GM12878 (cell line): ENCODE data around the gene NKX2-2. TPM values are rescaled to one million over a fixed set of nuclear protein-coding genes. Genes with fewer than 3 reads are reported as not detected.

ENCODE experiments used
- ATAC-seq: fragments of 200-7000 bp; cut with Tn5 transposase; 3 replicates; pipeline ENCODE4 v1.9.1; 2020; ENCODE audit warnings: mild to moderate bottlenecking, moderate library complexity
- BruUV-seq: library from RNA; stranded (reverse); fragments of 400-500 nt; replicated peaks from 2 replicates; lab custom pipeline; 2021; lab: Mats Ljungman, UMichigan
- CTCF ChIA-PET: fragments of 300-600 bp; sonication (Branson Sonifier 250); formaldehyde crosslinking; extraction: SDS; loops from one replicate; lab custom pipeline; 2021; ENCODE audit warnings: inconsistent platforms; lab: Yijun Ruan, JAX
- POLR2A ChIA-PET: fragments of 350-600 bp; formaldehyde crosslinking; extraction: SDS; loops from one replicate; lab custom pipeline; 2021; ENCODE audit warnings: inconsistent platforms; lab: Charles Lee
- RAD21 ChIA-PET: fragments of 300-600 bp; sonication (Branson Sonifier 250); formaldehyde crosslinking; loops from one replicate; lab custom pipeline; 2023; ENCODE audit warnings: antibody characterized with exemption; ENCODE audit not compliant: unreplicated experiment; lab: Charles Lee
- SMC1A ChIA-PET: fragments of 300-600 bp; sonication (Branson Sonifier 250); formaldehyde crosslinking; loops from one replicate; lab custom pipeline; 2023; ENCODE audit not compliant: unreplicated experiment, uncharacterized antibody; lab: Charles Lee
- DNase-seq: peaks from one replicate; pipeline ENCODE4 v3.0.0-alpha.2; 2011; ENCODE audit warnings: low read depth, low spot score
- FAIRE-seq: peaks from 3 replicates; lab custom pipeline; 2011; peaks lifted over from hg19 to GRCh38; lab: Jason Lieb, UNC
- H2AFZ ChIP-seq: 2 replicates; pipeline ENCODE4 v1.6.0; 2011; ENCODE audit warnings: low read depth, low read length, control low read depth; ENCODE audit not compliant: control insufficient read depth
- H3K27ac ChIP-seq: 2 replicates; pipeline ENCODE4 v1.5.1; 2011; ENCODE audit warnings: control low read depth; ENCODE audit not compliant: control insufficient read depth, insufficient read depth
- H3K27me3 ChIP-seq, 2 experiments: replicated peaks in 1 of 2; 2 replicates each; pipeline versions ENCODE4 v1.6.0 to v1.6.1; 2011; ENCODE audit warnings: low read length in 1 of 2; ENCODE audit not compliant: control insufficient read depth in 2 of 2, insufficient read depth in 2 of 2
- H3K36me3 ChIP-seq, 2 experiments: 2 replicates each; pipeline ENCODE4 v1.5.1; 2011; ENCODE audit warnings: low read length in 1 of 2; ENCODE audit not compliant: control insufficient read depth in 2 of 2, insufficient read depth in 2 of 2
- H3K4me1 ChIP-seq: 2 replicates; pipeline ENCODE4 v1.6.1; 2011; ENCODE audit warnings: mild to moderate bottlenecking, low read length, moderate library complexity, mixed read lengths; ENCODE audit not compliant: control insufficient read depth, insufficient read depth
- H3K4me2 ChIP-seq: 2 replicates; pipeline ENCODE4 v1.6.0; 2011; ENCODE audit warnings: control low read depth; ENCODE audit not compliant: control insufficient read depth, insufficient read depth
- H3K4me3 ChIP-seq: fragments of 200-600 bp; sonication (generic); 2 replicates; pipeline ENCODE4 v1.5.1; 2016
- H3K79me2 ChIP-seq: 2 replicates; pipeline ENCODE4 v1.6.0; 2011; ENCODE audit warnings: low read length; ENCODE audit not compliant: control insufficient read depth, insufficient read depth
- H3K9ac ChIP-seq: 2 replicates; pipeline ENCODE4 v1.8.0; 2011; ENCODE audit warnings: low read length, control low read depth, mixed read lengths; ENCODE audit not compliant: control insufficient read depth, insufficient read depth
- H3K9me3 ChIP-seq: replicated peaks from 3 replicates; pipeline ENCODE4 v1.5.1; 2011; ENCODE audit warnings: mild to moderate bottlenecking, low read length; ENCODE audit not compliant: control insufficient read depth, insufficient read depth
- H4K20me1 ChIP-seq: 2 replicates; pipeline ENCODE4 v1.6.0; 2011; ENCODE audit not compliant: control insufficient read depth, insufficient read depth
- CTCF ChIP-seq, 3 experiments: IDR thresholded peaks in 2 of 3; conservative IDR thresholded peaks in 1 of 3; 2 replicates each; pipeline ENCODE4 v1.5.1; 2011; ENCODE audit warnings: low read depth in 3 of 3, low read length in 3 of 3, mild to moderate bottlenecking in 3 of 3, control low read depth in 2 of 3, moderate library complexity in 2 of 3, inconsistent platforms in 1 of 3, mixed read lengths in 1 of 3; ENCODE audit not compliant: control insufficient read depth in 2 of 3, insufficient read depth in 1 of 3; ENCODE audit errors: extremely low read depth in 1 of 3
- E2F8 ChIP-seq: fragments of 450-650 bp; IDR thresholded peaks from 2 replicates; pipeline ENCODE4 v1.6.1; 2018; ENCODE audit warnings: mild to moderate bottlenecking, low read depth, moderate library complexity; ENCODE audit not compliant: partially characterized antibody
- IKZF1 ChIP-seq: fragments of 450-650 bp; conservative IDR thresholded peaks from 2 replicates; pipeline ENCODE4 v1.6.1; 2017; ENCODE audit warnings: antibody characterized with exemption, mild to moderate bottlenecking
- MEF2A ChIP-seq: IDR thresholded peaks from 2 replicates; pipeline ENCODE4 v1.6.1; 2011; ENCODE audit warnings: low read depth, mild to moderate bottlenecking, low read length, moderate library complexity; ENCODE audit not compliant: insufficient read depth
- RAD51 ChIP-seq: fragments of 450-650 bp; IDR thresholded peaks from 2 replicates; pipeline ENCODE4 v1.6.1; 2016; ENCODE audit warnings: moderate library complexity, mild to moderate bottlenecking, inconsistent platforms
- TCF3 ChIP-seq: IDR thresholded peaks from 2 replicates; pipeline ENCODE4 v1.6.1; 2012; ENCODE audit warnings: low read depth, mild to moderate bottlenecking, low read length, borderline replicate concordance; ENCODE audit not compliant: insufficient read depth
- YBX1 ChIP-seq: fragments of 450-650 bp; IDR thresholded peaks from 2 replicates; pipeline ENCODE4 v1.6.1; 2016; ENCODE audit warnings: antibody characterized with exemption
- YY1 ChIP-seq: IDR thresholded peaks from 2 replicates; pipeline ENCODE4 v1.6.1; 2011; ENCODE audit warnings: low read depth, mild to moderate bottlenecking, low read length
- ZBTB11 ChIP-seq: fragments of 450-650 bp; formaldehyde crosslinking; IDR thresholded peaks from 2 replicates; pipeline ENCODE4 v1.5.0; 2022; ENCODE audit warnings: mild to moderate bottlenecking, missing genetic modification characterization
- WGBS: methylation state at CpG from one replicate; pipeline ENCODE4 v1.1.6; 2016; ENCODE audit warnings: low lambda C conversion rate; ENCODE audit not compliant: insufficient replicate concordance, insufficient coverage; ENCODE audit errors: missing lambda C conversion rate; 5-methylcytosine and 5-hydroxymethylcytosine counted together
- in situ Hi-C: fragments of 300-500 bp; cut with MboI; formaldehyde crosslinking; loops from 9 replicates; pipeline ENCODE4 v1.14.3; 2018; ENCODE audit warnings: mixed read lengths
- intact Hi-C: fragments of 100-400 bp; cut with micrococcal nuclease; formaldehyde crosslinking; loops from one replicate; pipeline ENCODE4 v1.14.2; 2022; ENCODE audit not compliant: unreplicated experiment
- polyA plus RNA-seq, 11 experiments: library from polyadenylated mRNA; depleted of rRNA in 4 of 11; unstranded in 6 of 11; stranded (reverse) in 5 of 11; fragments of >200 nt; fragmentation: Nextera tagmentation in 4 of 11; fragmentation: Illumina TruSeq in 1 of 11; extraction: Ambion mirVana in 4 of 11; extraction: Trizol in 1 of 11; gene quantifications; 1 replicate in 1 of 11; 2 replicates in 10 of 11; pipeline versions ENCODE4 v1.2.1 to v1.2.3, GENCODE V29; 2011 to 2016; ENCODE audit warnings: inconsistent platforms in 2 of 11, missing spikeins in 2 of 11, low read depth in 1 of 11
- total RNA-seq, 4 experiments: library from RNA; depleted of rRNA in 3 of 4; stranded (reverse); fragments of >200 nt in 3 of 4; fragmentation: Illumina TruSeq in 1 of 4; extraction: Trizol in 1 of 4; gene quantifications; 2 replicates each; pipeline versions ENCODE4 v1.2.1 to v1.2.3, GENCODE V29; 2013 to 2021

NKX2-2 gene
- total and polyA plus RNA-seq, 10 of the 15 experiments (the other 5 are each of a cell fraction or from before 2014, with no cell fraction given), result not detected

GRCh38 chr20:21504323-21504722 lies 9.5 kb downstream of the NKX2-2 start (continued):
- TF ChIP-seq E2F8 (no peak), RAD51 (no peak)
- TF ChIP-seq, all 136 proteins: peak for 0

GRCh38 chr20:21503345-21503744 lies 10.5 kb downstream of the NKX2-2 start:
- Histone ChIP-seq H3K4me1 (peaks cover 12% of the 10 kb centered on the region), H3K27me3 (peaks cover 2 to 13% of the 10 kb centered on the region in 2 experiments; a peak in 3 of 4 replicates), H3K36me3 (no peaks in the 10 kb centered on the region), H3K4me2 (peak overlapping the region; percentile 82), H3K9me3 (no peaks in the 10 kb centered on the region; the same call in 2 of the 3 replicates), H3K79me2 (no peaks in the 10 kb centered on the region), H3K27ac (no peak overlapping the region), H3K9ac (no peak overlapping the region), H2AFZ (no peak overlapping the region; the same call in 1 of the 2 replicates), H3K4me3 (no peak overlapping the region), H4K20me1 (no peaks in the 10 kb centered on the region)
- FAIRE-seq (peak; percentile 99), ATAC-seq (peak; percentile 95), DNase-seq (peak; percentile 60)
- ChIA-PET CTCF (interaction anchor here (0.6 to 6.6 kb wide), 21 partner anchors 9 to 665 kb away, joined by 3 to 202 read pairs (median 4); no protein-coding TSS in a partner anchor), POLR2A (no interaction called here), SMC1A (interaction anchor here (0.9 to 4.8 kb wide), 14 partner anchors 9 to 666 kb away, joined by 3 to 94 read pairs (median 5); no protein-coding TSS in a partner anchor), RAD21 (interaction anchor here (0.5 to 3.2 kb wide), 16 partner anchors 9 to 1617 kb away, joined by 3 to 75 read pairs (median 4); no protein-coding TSS in a partner anchor)
- BruUV-seq, result no TSS peak
- intact Hi-C loops (loop anchor here (10.0 kb wide), 2 partner anchors 109 to 839 kb away; partner anchors contain the start of gene NKX2-4), in situ Hi-C loops (loop anchor here (5.0 to 10.0 kb wide), 3 partner anchors 266 to 641 kb away; no protein-coding TSS in a partner anchor)
- 32% methylated on average over 4 of the region's 4 CpGs for WGBS
- TF ChIP-seq ZBTB11 (CRISPR knock-in tag), result no peak
- TF ChIP-seq YBX1, result no peak
- TF ChIP-seq TCF3, result no peak
- TF ChIP-seq E2F8, result no peak
- TF ChIP-seq IKZF1, result peak; percentile 41; the same call in 1 of the 2 replicates
- 0 out of 2 replicates have a peak, but pooled peaks have one; percentile 12 for TF ChIP-seq YY1
- no peak for TF ChIP-seq CTCF (IDR thresholded peaks at IDR 0.05 in 2 of 3, conservative IDR thresholded peaks at IDR 0.05 in 1 of 3; ENCODE audit: control insufficient read depth in 2 of 3, extremely low read depth in 1 of 3, insufficient read depth in 1 of 3, low read depth in 3 of 3, low read length in 3 of 3)
- TF ChIP-seq MEF2A, result no peak
